ENCODE results near the gene RABGEF1.
"Not testable (repeated sequence)": the region's sequence is repeated elsewhere in the genome, so short reads cannot be mapped to it uniquely, and the experiment has no call there.

Gene RABGEF1

GRCh38 chr7:66768865-66769832 is 28.6 kb downstream of the RABGEF1 start:
- no peak overlapping the region for H3K4me3 ChIP-seq (ENCODE audit: low read length)
- no peak for DNase-seq (ENCODE audit: low read depth)
- no peak for TF ChIP-seq CTCF (conservative IDR thresholded peaks at IDR 0.05; ENCODE audit: low read length)

DNA sequence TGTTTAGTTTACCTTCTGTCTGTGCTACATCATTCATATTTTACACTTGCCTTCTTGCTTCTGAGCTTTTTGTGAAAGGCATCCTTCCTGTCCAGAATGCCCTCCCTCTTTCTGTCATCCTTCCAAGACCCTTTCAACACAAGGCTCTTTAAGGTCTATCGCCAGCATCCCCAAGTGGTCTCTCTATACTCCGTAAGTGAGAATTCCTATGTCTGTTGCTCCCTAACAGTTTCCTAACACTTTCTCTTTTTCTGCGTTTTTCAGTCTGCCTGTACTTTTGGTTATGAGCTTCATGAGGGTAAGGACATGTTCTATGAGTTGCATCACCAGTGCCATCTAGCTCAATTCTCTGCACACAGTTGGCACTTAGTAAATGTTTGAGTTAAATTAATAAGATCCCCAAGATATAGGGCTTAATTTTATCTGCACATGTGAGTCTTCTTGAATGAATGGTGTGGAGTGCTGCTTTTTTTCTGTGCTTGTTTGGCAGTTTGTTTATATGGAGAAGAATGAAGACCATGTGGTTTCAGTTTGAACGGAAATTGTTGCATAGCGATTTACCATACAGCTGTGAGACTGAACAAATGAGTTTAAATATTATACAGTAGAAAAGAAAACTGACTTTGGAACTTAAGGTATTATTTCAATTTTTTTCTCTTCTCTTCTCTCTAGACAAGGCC is 29.4 kb downstream of the RABGEF1 start:
- no peak for TF ChIP-seq CTCF (conservative IDR thresholded peaks at IDR 0.05; ENCODE audit: low read length)
- DNase-seq (ENCODE audit: low read depth): peak; percentile 62
- no peak overlapping the region for H3K4me3 ChIP-seq (ENCODE audit: low read length)

GRCh38 chr7:66771795-66772194 is 31.3 kb downstream of the RABGEF1 start:
- no peak for TF ChIP-seq CTCF (conservative IDR thresholded peaks at IDR 0.05; ENCODE audit: low read length)
- no peak for DNase-seq (ENCODE audit: low read depth)

DNA sequence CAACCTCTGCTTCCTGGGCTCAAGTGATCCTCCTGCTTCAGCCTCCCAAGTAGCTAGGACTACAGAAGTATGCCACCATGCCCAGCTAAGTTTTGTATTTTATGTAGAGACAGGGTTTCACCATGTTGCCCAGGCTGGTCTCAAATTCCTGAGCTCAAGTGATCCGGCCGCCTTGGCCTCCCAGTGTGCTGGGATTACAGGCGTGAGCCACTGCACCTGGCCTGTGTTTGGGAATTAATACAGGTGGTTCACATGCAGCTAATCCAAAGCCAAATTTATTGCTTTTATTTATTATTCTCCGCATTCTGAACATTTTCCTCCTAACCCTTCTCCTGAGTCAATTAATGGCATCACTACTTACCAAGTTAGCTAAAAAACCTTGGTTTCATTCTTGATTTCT is 33.2 kb downstream of the RABGEF1 start:
- not testable (repeated sequence) for DNase-seq (ENCODE audit: low read depth)

More at GRCh38 chr7:66771795-66772194, 31.3 kb downstream of the RABGEF1 start:
- H3K4me3 ChIP-seq (ENCODE audit: low read length): no peak overlapping the region

GRCh38 chr7:66776383-66776782 is 35.9 kb downstream of the RABGEF1 start:
- not testable (repeated sequence) for H3K4me3 ChIP-seq (ENCODE audit: low read length); DNase-seq (ENCODE audit: low read depth)

More for the DNA sequence above, 33.2 kb downstream of the RABGEF1 start:
- H3K4me3 ChIP-seq (ENCODE audit: low read length): not testable (repeated sequence)

DNA sequence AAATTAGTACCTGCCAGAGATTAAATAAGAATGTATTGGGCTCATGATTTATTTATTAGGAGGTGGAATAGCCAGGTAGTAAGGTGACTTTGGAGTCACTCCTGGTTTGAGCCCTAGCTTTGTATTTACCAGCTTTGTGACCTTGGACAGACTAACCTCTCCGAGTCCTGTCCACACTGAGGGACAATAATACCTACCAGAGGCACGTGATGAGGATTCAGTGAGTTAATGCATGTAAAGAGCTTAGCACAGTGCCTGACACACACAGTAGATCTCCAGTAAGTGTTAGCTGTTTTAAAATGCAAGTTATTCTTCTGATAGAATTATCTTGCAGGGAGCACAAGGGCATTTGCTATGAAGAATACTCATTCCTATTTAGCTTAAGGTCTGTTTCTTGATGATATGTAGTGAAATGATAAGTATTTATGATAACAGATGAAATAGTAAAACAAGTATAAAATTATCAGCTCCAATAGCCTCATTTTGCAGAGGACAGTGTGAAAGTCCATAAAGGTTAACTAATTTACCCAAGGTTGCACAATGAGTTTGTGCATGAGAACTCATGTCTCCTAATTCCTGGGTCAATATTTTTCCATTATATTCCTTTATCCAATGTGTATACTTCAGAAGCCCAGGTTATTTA is 36.4 kb downstream of the RABGEF1 start:
- no peak overlapping the region for H3K4me3 ChIP-seq (ENCODE audit: low read length)
- TF ChIP-seq CTCF (conservative IDR thresholded peaks at IDR 0.05; ENCODE audit: low read length): no peak
- DNase-seq (ENCODE audit: low read depth): no peak

DNA sequence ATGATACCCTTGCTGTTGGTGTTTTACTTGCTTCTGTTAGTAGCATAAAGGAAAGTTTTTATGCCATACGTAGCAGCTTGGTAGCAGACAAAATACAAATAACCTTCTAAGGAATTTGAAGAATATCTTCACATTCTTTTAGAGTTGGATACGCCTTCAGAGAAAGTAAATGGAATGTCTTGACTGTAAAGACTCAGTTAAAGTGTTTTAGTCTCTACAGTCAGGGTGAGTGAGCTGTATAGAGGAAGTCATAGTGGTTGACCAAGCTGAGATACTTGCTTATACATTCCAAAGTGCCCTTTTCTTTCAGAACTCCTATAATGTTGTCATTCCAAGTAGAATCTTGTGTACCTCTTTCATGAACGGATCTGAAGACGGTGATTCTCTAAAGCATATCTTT is 37.7 kb downstream of the RABGEF1 start:
- no peak overlapping the region for H3K4me3 ChIP-seq (ENCODE audit: low read length)
- TF ChIP-seq CTCF (conservative IDR thresholded peaks at IDR 0.05; ENCODE audit: low read length): no peak
- DNase-seq (ENCODE audit: low read depth): peak; percentile 57

All from AG10803 (cell line).